GM12878 (cell line): ENCODE measurements around the gene STK35.

ENCODE experiments used
- CTCF ChIP-seq, 3 experiments: IDR thresholded peaks in 2 of 3; conservative IDR thresholded peaks in 1 of 3; 2 replicates each; pipeline ENCODE4 v1.5.1; 2011; ENCODE audit warnings: low read depth in 3 of 3, low read length in 3 of 3, mild to moderate bottlenecking in 3 of 3, control low read depth in 2 of 3, moderate library complexity in 2 of 3, inconsistent platforms in 1 of 3, mixed read lengths in 1 of 3; ENCODE audit not compliant: control insufficient read depth in 2 of 3, insufficient read depth in 1 of 3; ENCODE audit errors: extremely low read depth in 1 of 3
- ESRRA ChIP-seq: IDR thresholded peaks from 2 replicates; pipeline ENCODE4 v1.6.1; 2012; ENCODE audit warnings: mild to moderate bottlenecking, low read length, improper control_type of control experiment
- POLR2AphosphoS5 ChIP-seq: IDR thresholded peaks from 2 replicates; pipeline ENCODE4 v1.6.1; 2011; ENCODE audit warnings: mild to moderate bottlenecking, low read length, inconsistent platforms
- RAD21 ChIP-seq: IDR thresholded peaks from 2 replicates; pipeline ENCODE4 v1.6.1; 2011; ENCODE audit warnings: mild to moderate bottlenecking, low read depth, low read length, moderate library complexity; ENCODE audit not compliant: insufficient read depth

- TF ChIP-seq ESRRA (no peak), CTCF (IDR thresholded peaks at IDR 0.05 in 2 of 3, conservative IDR thresholded peaks at IDR 0.05 in 1 of 3; ENCODE audit: control insufficient read depth in 2 of 3, extremely low read depth in 1 of 3, insufficient read depth in 1 of 3, low read depth in 3 of 3, low read length in 3 of 3) (no peak), POLR2AphosphoS5 (no peak), RAD21 (no peak)
Observed at GRCh38 chr20:2141600-2142575, 40.3 kb downstream of the STK35 start.
